Epithelial cell of esophagus (primary cell): ENCODE measurements around the gene PPM1E.

Source experiments
- DNase-seq: peaks from one replicate; pipeline ENCODE4 v3.0.0; 2010; ENCODE audit warnings: low read depth
- H3K4me3 ChIP-seq: 2 replicates; pipeline ENCODE4 v1.5.1; 2011; ENCODE audit warnings: mild to moderate bottlenecking, low read length, control low read depth
- CTCF ChIP-seq: IDR thresholded peaks from 2 replicates; pipeline ENCODE4 v1.5.1; 2011; ENCODE audit warnings: low read depth, mild to moderate bottlenecking, low read length, control low read depth, inconsistent platforms; ENCODE audit not compliant: insufficient read depth; ENCODE audit errors: missing control alignments

PPM1E gene

DNA sequence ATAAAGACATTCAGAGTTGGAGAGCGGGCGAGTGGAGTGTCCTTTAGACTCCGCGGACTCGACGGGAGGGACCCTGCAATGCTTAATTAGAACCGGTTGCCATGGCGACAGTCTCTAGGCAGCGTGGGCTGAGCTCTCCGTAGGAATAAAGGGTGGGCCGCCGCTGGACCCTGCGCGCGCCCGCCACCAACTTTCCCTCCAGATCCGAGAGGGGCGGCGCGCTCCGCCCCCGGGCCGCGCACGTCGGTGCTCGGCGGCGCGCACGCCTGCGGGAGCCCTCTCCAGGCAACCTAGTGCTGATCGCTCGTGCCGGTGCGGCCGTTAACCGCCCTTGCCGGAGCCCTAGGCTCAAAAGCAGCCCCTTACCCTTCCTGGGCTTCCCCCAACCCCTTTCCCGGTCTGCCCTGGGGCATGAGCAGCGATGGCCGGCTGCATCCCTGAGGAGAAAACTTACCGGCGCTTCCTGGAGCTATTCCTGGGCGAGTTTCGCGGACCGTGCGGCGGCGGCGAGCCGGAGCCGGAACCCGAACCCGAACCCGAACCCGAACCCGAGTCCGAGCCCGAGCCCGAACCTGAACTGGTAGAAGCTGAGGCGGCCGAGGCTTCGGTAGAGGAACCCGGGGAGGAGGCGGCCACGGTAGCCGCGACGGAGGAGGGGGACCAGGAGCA, at the start of gene PPM1E:
PPM1E (plus strand) TSS at position 278 of the 669 bp plus-strand sequence.
- TF ChIP-seq CTCF: no peak
- DNase-seq: peak; percentile 50
- peak within 1 kb of the TSS; percentile 52 for H3K4me3 ChIP-seq

DNA sequence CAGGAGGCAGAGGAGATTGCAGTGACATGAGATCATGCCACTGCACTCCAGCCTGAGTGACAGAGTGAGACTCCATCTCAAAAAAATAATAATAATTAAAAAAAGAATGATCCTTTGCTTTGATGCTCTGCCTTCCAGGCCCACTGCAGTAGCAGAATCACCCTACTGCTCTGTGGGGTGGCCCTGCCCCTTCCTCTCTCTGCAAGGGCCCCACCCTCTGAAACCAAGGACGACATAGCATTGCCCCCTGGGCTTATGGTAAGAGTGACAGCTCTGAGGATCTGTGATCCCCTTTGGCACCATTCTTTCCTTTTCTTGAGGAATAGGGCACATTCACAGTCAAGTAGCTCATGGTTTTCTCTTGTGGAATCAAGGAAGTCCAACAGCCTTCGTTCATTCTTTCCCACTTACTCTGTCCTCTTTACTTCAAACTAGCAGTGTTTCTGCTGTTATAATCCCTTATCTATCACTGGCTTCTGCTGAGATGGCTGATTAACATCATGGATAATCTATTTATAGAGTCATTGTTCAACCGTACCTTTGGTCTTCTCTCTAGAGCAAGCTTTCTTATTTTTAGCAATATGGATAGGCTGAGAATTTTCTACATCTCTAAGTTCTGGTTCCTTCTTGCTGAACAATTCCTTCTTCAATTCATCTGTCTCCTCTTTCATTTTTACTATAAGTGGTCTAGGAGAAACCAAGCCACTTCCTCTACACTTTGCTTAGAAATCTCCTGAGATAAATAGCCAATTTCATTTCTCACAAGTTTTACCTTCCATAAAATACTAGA, 49.1 kb upstream of the PPM1E start:
- no peak overlapping the region for H3K4me3 ChIP-seq
- DNase-seq: no peak
- no peak for TF ChIP-seq CTCF

GRCh38 chr17:58710948-58711552, 44.6 kb upstream of the PPM1E start:
- no peak overlapping the region for H3K4me3 ChIP-seq
- peak; percentile 65 for TF ChIP-seq CTCF

GRCh38 chr17:58722274-58722673, 33.4 kb upstream of the PPM1E start:
- H3K4me3 ChIP-seq: no peak overlapping the region
- no peak for TF ChIP-seq CTCF
- no peak for DNase-seq

More at GRCh38 chr17:58710948-58711552, 44.6 kb upstream of the PPM1E start:
- peak; percentile 65 for DNase-seq

GRCh38 chr17:58722696-58723095, 33.0 kb upstream of the PPM1E start:
- no peak for TF ChIP-seq CTCF
- DNase-seq: no peak

DNA sequence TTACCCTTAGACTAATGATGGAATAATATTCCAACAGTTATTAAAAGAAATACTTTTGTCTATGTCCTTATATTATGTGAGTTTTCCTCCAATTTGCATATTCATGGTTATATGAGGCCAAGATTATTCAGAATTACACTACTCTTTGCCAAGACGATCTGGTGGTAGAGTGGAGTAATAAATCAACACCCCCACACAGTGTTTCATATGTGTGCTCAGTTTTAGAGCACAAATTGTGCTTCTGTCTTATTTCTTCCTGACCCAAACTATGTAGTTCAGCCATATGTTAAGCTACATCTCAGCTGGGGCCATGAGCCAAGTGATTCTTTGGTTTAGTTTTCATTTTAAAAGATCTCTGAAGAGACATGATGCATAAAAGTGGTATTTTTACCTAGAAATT, 26.9 kb upstream of the PPM1E start:
- DNase-seq: no peak
- no peak for TF ChIP-seq CTCF
- no peak overlapping the region for H3K4me3 ChIP-seq

More at GRCh38 chr17:58722696-58723095, 33.0 kb upstream of the PPM1E start:
- H3K4me3 ChIP-seq: no peak overlapping the region
